Left lung (tissue), 14 donors: Measurements from ENCODE around the gene INKA2. TPM values are rescaled to one million over a fixed set of nuclear protein-coding genes. Genes with fewer than 3 reads are reported as not detected.
A peak's percentile ranks its signal among the peaks of the same experiment; 100 is the strongest.

Source experiments
- ATAC-seq: fragments of 200-7000 bp; cut with Tn5 transposase; one replicate; pipeline ENCODE4 v1.9.1; 2020; ENCODE audit warnings: moderate library complexity
- DNase-seq, 4 donors: peaks; one replicate each; pipeline ENCODE4 v3.0.0-alpha.2; 2013 to 2020
- H3K27ac ChIP-seq, 2 donors: fragments of 200-600 bp; sonication (generic) in 1 of 2; one replicate each; pipeline versions ENCODE4 v1.5.0 to v1.8.0; 2020 to 2021
- H3K27me3 ChIP-seq, 2 donors: fragments of 200-600 bp; sonication (generic) in 1 of 2; one replicate each; pipeline versions ENCODE4 v1.5.0 to v1.8.0; 2020 to 2021
- H3K36me3 ChIP-seq, 2 donors: fragments of 200-600 bp; sonication (generic) in 1 of 2; one replicate each; pipeline versions ENCODE4 v1.5.0 to v1.8.0; 2020 to 2021
- H3K4me1 ChIP-seq, 2 donors: fragments of 200-600 bp; one replicate each; pipeline ENCODE4 v1.8.0; 2021
- H3K4me3 ChIP-seq, 2 donors: fragments of 200-600 bp; sonication (generic) in 1 of 2; one replicate each; pipeline versions ENCODE4 v1.5.0 to v1.8.0; 2020 to 2021; ENCODE audit warnings: mild to moderate bottlenecking in 1 of 2
- H3K9me3 ChIP-seq, 2 donors: fragments of 200-600 bp; sonication (generic) in 1 of 2; one replicate each; pipeline versions ENCODE4 v1.5.0 to v1.8.0; 2020 to 2021
- CTCF ChIP-seq, 2 donors: fragments of 200-600 bp; sonication (generic) in 1 of 2; IDR thresholded peaks; one replicate each; pipeline versions ENCODE4 v1.5.0 to v1.8.0; 2021; ENCODE audit warnings: antibody characterized with exemption in 2 of 2
- intact Hi-C, 2 donors: fragments of 100-400 bp; cut with DNase I; formaldehyde crosslinking; loops; one replicate each; pipeline versions ENCODE4 v1.11.2 to v1.14.2; 2022
- long read RNA-seq, 12 donors: library from polyadenylated mRNA in 2 of 12; unstranded in 2 of 12; transcript quantifications; one replicate each; pipeline ENCODE4 v2.0.0 and lab custom pipeline, GENCODE V29; 2019 to 2026
- polyA plus RNA-seq, 6 donors: library from polyadenylated mRNA; unstranded; fragments of 120-200 nt; gene quantifications; one replicate each; pipeline ENCODE4 v1.2.1, GENCODE V29; 2013; ENCODE audit not compliant: insufficient read length in 6 of 6
- total RNA-seq, 2 donors: library from RNA; stranded (reverse); fragmentation: NEBNext Ultra II Directional; extraction: Animal tissue kit (Norgen Biotek cat#: 25700); gene quantifications; one replicate each; pipeline ENCODE4 v1.2.1, GENCODE V29; 2021
- donor health status: DM: no; HTN: yes; CAD: no.
- donor health status: DM: no; HTN: no; CAD: no.

The INKA2 gene
- 10 to 100 TPM in 1 of 2 donors, 1 to 10 TPM in 1; 7.2 to 13.8 TPM for total RNA-seq
- polyA plus RNA-seq, result 1 to 10 TPM; 3.4 to 5.4 (median 4.6) TPM
- long read RNA-seq, donor 1, full-length matches to known transcripts, result 2 of 326 reads
- long read RNA-seq, donor 1, partial matches to known transcripts, result 264 of 326 reads
- long read RNA-seq, donor 1, other reads (novel, unspliced or antisense), result 60 of 326 reads
- long read RNA-seq, donor 2, full-length matches to known transcripts, result 2 of 2 reads
- long read RNA-seq, donor 2, partial matches to known transcripts, result 0 of 2 reads
- long read RNA-seq, donor 2, other reads (novel, unspliced or antisense), result 0 of 2 reads
- long read RNA-seq, donor 3, full-length matches to known transcripts, result 1 of 1 reads
- long read RNA-seq, donor 3, partial matches to known transcripts, result 0 of 1 reads
- long read RNA-seq, donor 3, other reads (novel, unspliced or antisense), result 0 of 1 reads
- long read RNA-seq, donor 4, full-length matches to known transcripts, result 2 of 2 reads
- long read RNA-seq, donor 4, partial matches to known transcripts, result 0 of 2 reads
- long read RNA-seq, donor 4, other reads (novel, unspliced or antisense), result 0 of 2 reads
- long read RNA-seq, donor 5, partial matches to known transcripts, result 73 of 104 reads
- long read RNA-seq, donor 5, other reads (novel, unspliced or antisense), result 31 of 104 reads
- long read RNA-seq, donor 6, full-length matches to known transcripts, result 1 of 1 reads
- long read RNA-seq, donor 6, partial matches to known transcripts, result 0 of 1 reads
- long read RNA-seq, donor 6, other reads (novel, unspliced or antisense), result 0 of 1 reads
- long read RNA-seq, donor 7, full-length matches to known transcripts, result 1 of 74 reads
- long read RNA-seq, donor 7, partial matches to known transcripts, result 44 of 74 reads
- long read RNA-seq, donor 7, other reads (novel, unspliced or antisense), result 29 of 74 reads
- long read RNA-seq, donor 8, full-length matches to known transcripts, result 3 of 3 reads
- long read RNA-seq, donor 8, partial matches to known transcripts, result 0 of 3 reads
- long read RNA-seq, donor 8, other reads (novel, unspliced or antisense), result 0 of 3 reads
- long read RNA-seq, donor 9, result 0 reads
- long read RNA-seq, donor 10, partial matches to known transcripts, result 0 of 1 reads
- long read RNA-seq, donor 10, other reads (novel, unspliced or antisense), result 1 of 1 reads
- long read RNA-seq, donor 11, full-length matches to known transcripts, result 8 of 8 reads
- long read RNA-seq, donor 11, partial matches to known transcripts, result 0 of 8 reads
- long read RNA-seq, donor 11, other reads (novel, unspliced or antisense), result 0 of 8 reads
- long read RNA-seq, donor 12, result 0 reads

GRCh38 chr1:111739194-111739924 lies at the start of gene INKA2:
INKA2 (minus strand) TSS chr1:111739395; CDS start chr1:111739242, 153 bp downstream.
- Histone ChIP-seq H3K4me1 (peaks cover 5 to 61% of the 10 kb centered on the region in 2 donors), H3K4me3 (peak within 1 kb of the TSS; percentile 36 to 73), H3K9me3 (no peaks in the 10 kb centered on the region), H3K36me3 (no peaks in the 10 kb centered on the region), H3K27me3 (peaks cover 0 to 26% of the 10 kb centered on the region in 2 donors), H3K27ac (peak within 1 kb of the TSS; percentile 85 to 95)
- intact Hi-C loops, result no loop called here
- DNase-seq (peak; percentile 68 to 97 (median 90)), ATAC-seq (peak; percentile 92)
- no peak for TF ChIP-seq CTCF (IDR thresholded peaks at IDR 0.05)

GRCh38 chr1:111786669-111787207 lies 47.5 kb upstream of the INKA2 start:
- no peak for DNase-seq
- H3K27me3 ChIP-seq, result no peaks in the 10 kb centered on the region
- no peak for ATAC-seq
- H3K4me1 ChIP-seq, result peaks cover 0 to 4% of the 10 kb centered on the region in 2 donors
- no peaks in the 10 kb centered on the region for H3K36me3 ChIP-seq
- intact Hi-C loops, result no loop called here
- no peak for TF ChIP-seq CTCF (IDR thresholded peaks at IDR 0.05)
- H3K27ac ChIP-seq, result no peak overlapping the region
- H3K9me3 ChIP-seq, result no peaks in the 10 kb centered on the region
- H3K4me3 ChIP-seq, result no peak overlapping the region

- Histone ChIP-seq H3K36me3 (no peaks in the 10 kb centered on the region), H3K9me3 (no peaks in the 10 kb centered on the region), H3K27me3 (no peaks in the 10 kb centered on the region), H3K27ac (no peak overlapping the region), H3K4me1 (peaks cover 0 to 4% of the 10 kb centered on the region in 2 donors), H3K4me3 (no peak overlapping the region)
- DNase-seq (no peak), ATAC-seq (no peak)
- intact Hi-C loops, result no loop called here
- TF ChIP-seq CTCF (IDR thresholded peaks at IDR 0.05), result no peak
Measured at GRCh38 chr1:111784273-111784901, 45.2 kb upstream of the INKA2 start.

- no peak overlapping the region for H3K4me3 ChIP-seq
- ATAC-seq (no peak), DNase-seq (no peak)
- intact Hi-C loops, result no loop called here
- no peaks in the 10 kb centered on the region for H3K36me3 ChIP-seq
- no peak overlapping the region for H3K27ac ChIP-seq
- H3K27me3 ChIP-seq, result no peaks in the 10 kb centered on the region
- TF ChIP-seq CTCF (IDR thresholded peaks at IDR 0.05), result no peak
- no peaks in the 10 kb centered on the region for H3K9me3 ChIP-seq
- no peaks in the 10 kb centered on the region for H3K4me1 ChIP-seq
Measured at GRCh38 chr1:111779546-111779945, 40.4 kb upstream of the INKA2 start.
